ENCODE measurements around the gene M1AP. TPM values are rescaled to one million over a fixed set of nuclear protein-coding genes. Genes with fewer than 3 reads are reported as not detected.

The M1AP gene
- total and polyA plus RNA-seq, 2 of the 8 experiments (the other 6 are each of a cell fraction or from before 2014, with no cell fraction given) = 4.8 TPM

GRCh38 chr2:74550231-74550630, 97.9 kb downstream of the M1AP start (continued):
- no peak for TF ChIP-seq SIRT6 (IDR thresholded peaks at IDR 0.05; ENCODE audit: low read length)
- no peak for TF ChIP-seq SIN3A (conservative IDR thresholded peaks at IDR 0.05 in 1 of 2, IDR thresholded peaks at IDR 0.05 in 1 of 2; ENCODE audit: low read depth in 1 of 2, low read length in 2 of 2)
- TF ChIP-seq RFX5 (IDR thresholded peaks at IDR 0.05; ENCODE audit: borderline replicate concordance, low read depth, low read length) = no peak
- no peak for TF ChIP-seq POLR2AphosphoS5 (IDR thresholded peaks at IDR 0.05; ENCODE audit: low read depth, low read length)
- no peak for TF ChIP-seq CEBPB (IDR thresholded peaks at IDR 0.05; ENCODE audit: low read depth, low read length)
- no peak for TF ChIP-seq TAF1 (IDR thresholded peaks at IDR 0.05; ENCODE audit: low read depth, low read length)
- no peak for TF ChIP-seq RAD21 (IDR thresholded peaks at IDR 0.05 in 1 of 2, conservative IDR thresholded peaks at IDR 0.05 in 1 of 2; ENCODE audit: low read depth in 2 of 2, low read length in 2 of 2)
- TF ChIP-seq, protein P1, sequence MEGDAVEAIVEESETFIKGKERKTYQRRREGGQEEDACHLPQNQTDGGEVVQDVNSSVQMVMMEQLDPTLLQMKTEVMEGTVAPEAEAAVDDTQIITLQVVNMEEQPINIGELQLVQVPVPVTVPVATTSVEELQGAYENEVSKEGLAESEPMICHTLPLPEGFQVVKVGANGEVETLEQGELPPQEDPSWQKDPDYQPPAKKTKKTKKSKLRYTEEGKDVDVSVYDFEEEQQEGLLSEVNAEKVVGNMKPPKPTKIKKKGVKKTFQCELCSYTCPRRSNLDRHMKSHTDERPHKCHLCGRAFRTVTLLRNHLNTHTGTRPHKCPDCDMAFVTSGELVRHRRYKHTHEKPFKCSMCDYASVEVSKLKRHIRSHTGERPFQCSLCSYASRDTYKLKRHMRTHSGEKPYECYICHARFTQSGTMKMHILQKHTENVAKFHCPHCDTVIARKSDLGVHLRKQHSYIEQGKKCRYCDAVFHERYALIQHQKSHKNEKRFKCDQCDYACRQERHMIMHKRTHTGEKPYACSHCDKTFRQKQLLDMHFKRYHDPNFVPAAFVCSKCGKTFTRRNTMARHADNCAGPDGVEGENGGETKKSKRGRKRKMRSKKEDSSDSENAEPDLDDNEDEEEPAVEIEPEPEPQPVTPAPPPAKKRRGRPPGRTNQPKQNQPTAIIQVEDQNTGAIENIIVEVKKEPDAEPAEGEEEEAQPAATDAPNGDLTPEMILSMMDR (IDR thresholded peaks at IDR 0.05; ENCODE audit: control extremely low read depth in 1 of 3, insufficient read depth in 1 of 3, low read depth in 1 of 3, low read length in 3 of 3) = no peak
